ENCODE results near the gene TREM1. TPM values are rescaled to one million over a fixed set of nuclear protein-coding genes. Genes with fewer than 3 reads are reported as not detected.

TREM1 gene
- total RNA-seq, 1 donor from 2014 or later, result not detected

GRCh38 chr6:41266541-41266940, 19.9 kb downstream of the TREM1 start:
- H3K27me3 Mint-ChIP-seq (ENCODE audit: unreplicated experiment), result no peaks in the 10 kb centered on the region
- DNase-seq, result no peak
- no peaks in the 10 kb centered on the region for H3K9me3 Mint-ChIP-seq (ENCODE audit: unreplicated experiment)
- H3K27ac Mint-ChIP-seq (ENCODE audit: unreplicated experiment), result no peak overlapping the region
- no peaks in the 10 kb centered on the region for H3K36me3 Mint-ChIP-seq (ENCODE audit: unreplicated experiment)
- H3K4me3 Mint-ChIP-seq (ENCODE audit: unreplicated experiment), result no peak overlapping the region
- no peaks in the 10 kb centered on the region for H3K4me1 Mint-ChIP-seq (ENCODE audit: low read depth, unreplicated experiment)
- TF ChIP-seq, protein P1, sequence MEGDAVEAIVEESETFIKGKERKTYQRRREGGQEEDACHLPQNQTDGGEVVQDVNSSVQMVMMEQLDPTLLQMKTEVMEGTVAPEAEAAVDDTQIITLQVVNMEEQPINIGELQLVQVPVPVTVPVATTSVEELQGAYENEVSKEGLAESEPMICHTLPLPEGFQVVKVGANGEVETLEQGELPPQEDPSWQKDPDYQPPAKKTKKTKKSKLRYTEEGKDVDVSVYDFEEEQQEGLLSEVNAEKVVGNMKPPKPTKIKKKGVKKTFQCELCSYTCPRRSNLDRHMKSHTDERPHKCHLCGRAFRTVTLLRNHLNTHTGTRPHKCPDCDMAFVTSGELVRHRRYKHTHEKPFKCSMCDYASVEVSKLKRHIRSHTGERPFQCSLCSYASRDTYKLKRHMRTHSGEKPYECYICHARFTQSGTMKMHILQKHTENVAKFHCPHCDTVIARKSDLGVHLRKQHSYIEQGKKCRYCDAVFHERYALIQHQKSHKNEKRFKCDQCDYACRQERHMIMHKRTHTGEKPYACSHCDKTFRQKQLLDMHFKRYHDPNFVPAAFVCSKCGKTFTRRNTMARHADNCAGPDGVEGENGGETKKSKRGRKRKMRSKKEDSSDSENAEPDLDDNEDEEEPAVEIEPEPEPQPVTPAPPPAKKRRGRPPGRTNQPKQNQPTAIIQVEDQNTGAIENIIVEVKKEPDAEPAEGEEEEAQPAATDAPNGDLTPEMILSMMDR (IDR thresholded peaks at IDR 0.05; ENCODE audit: partially characterized antibody, unreplicated experiment), result no peak

DNA sequence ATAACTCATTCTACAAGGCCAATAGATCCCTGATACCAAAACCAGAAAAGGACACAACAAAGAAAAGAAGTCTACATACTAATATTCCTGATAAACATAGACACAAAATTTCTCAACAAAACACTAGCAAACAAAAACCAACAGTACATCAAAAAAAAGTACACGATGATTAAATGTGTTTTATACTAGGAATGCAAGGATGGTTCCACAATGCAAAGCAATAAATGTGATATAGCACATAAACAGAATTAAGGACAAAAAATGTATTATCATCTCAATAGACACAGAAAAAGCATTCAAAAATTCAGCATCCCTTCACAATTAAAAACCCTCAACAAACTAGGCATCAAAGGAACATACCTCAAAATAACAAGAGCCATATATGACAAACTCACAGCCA, 23.2 kb downstream of the TREM1 start:
- no peak overlapping the region for H3K27ac Mint-ChIP-seq (ENCODE audit: unreplicated experiment)
- TF ChIP-seq, protein P1 (IDR thresholded peaks at IDR 0.05; ENCODE audit: partially characterized antibody, unreplicated experiment), result no peak
- no peak for DNase-seq

GRCh38 chr6:41262401-41262800, 24.1 kb downstream of the TREM1 start:
- Mint-ChIP-seq H3K27me3 (ENCODE audit: unreplicated experiment) (no peaks in the 10 kb centered on the region), H3K4me1 (ENCODE audit: low read depth, unreplicated experiment) (no peaks in the 10 kb centered on the region), H3K27ac (ENCODE audit: unreplicated experiment) (no peak overlapping the region), H3K36me3 (ENCODE audit: unreplicated experiment) (peaks cover 19% of the 10 kb centered on the region), H3K9me3 (ENCODE audit: unreplicated experiment) (peaks cover 3% of the 10 kb centered on the region), H3K4me3 (ENCODE audit: unreplicated experiment) (no peak overlapping the region)
- no peak for DNase-seq
- TF ChIP-seq, protein P1 (IDR thresholded peaks at IDR 0.05; ENCODE audit: partially characterized antibody, unreplicated experiment), result no peak

More for the DNA sequence above, 23.2 kb downstream of the TREM1 start:
- Mint-ChIP-seq H3K9me3 (ENCODE audit: unreplicated experiment) (peaks cover 3% of the 10 kb centered on the region), H3K27me3 (ENCODE audit: unreplicated experiment) (no peaks in the 10 kb centered on the region), H3K36me3 (ENCODE audit: unreplicated experiment) (peaks cover 10% of the 10 kb centered on the region), H3K4me3 (ENCODE audit: unreplicated experiment) (no peak overlapping the region), H3K4me1 (ENCODE audit: low read depth, unreplicated experiment) (no peaks in the 10 kb centered on the region)

GRCh38 chr6:41258196-41258493, 28.3 kb downstream of the TREM1 start:
- H3K4me1 Mint-ChIP-seq (ENCODE audit: low read depth, unreplicated experiment), result no peaks in the 10 kb centered on the region
- TF ChIP-seq, protein P1 (IDR thresholded peaks at IDR 0.05; ENCODE audit: partially characterized antibody, unreplicated experiment), result no peak
- DNase-seq, result no peak
- H3K36me3 Mint-ChIP-seq (ENCODE audit: unreplicated experiment), result peaks cover 19% of the 10 kb centered on the region
- no peak overlapping the region for H3K27ac Mint-ChIP-seq (ENCODE audit: unreplicated experiment)
- peaks cover 3% of the 10 kb centered on the region for H3K9me3 Mint-ChIP-seq (ENCODE audit: unreplicated experiment)
- no peak overlapping the region for H3K4me3 Mint-ChIP-seq (ENCODE audit: unreplicated experiment)
- H3K27me3 Mint-ChIP-seq (ENCODE audit: unreplicated experiment), result no peaks in the 10 kb centered on the region

DNA sequence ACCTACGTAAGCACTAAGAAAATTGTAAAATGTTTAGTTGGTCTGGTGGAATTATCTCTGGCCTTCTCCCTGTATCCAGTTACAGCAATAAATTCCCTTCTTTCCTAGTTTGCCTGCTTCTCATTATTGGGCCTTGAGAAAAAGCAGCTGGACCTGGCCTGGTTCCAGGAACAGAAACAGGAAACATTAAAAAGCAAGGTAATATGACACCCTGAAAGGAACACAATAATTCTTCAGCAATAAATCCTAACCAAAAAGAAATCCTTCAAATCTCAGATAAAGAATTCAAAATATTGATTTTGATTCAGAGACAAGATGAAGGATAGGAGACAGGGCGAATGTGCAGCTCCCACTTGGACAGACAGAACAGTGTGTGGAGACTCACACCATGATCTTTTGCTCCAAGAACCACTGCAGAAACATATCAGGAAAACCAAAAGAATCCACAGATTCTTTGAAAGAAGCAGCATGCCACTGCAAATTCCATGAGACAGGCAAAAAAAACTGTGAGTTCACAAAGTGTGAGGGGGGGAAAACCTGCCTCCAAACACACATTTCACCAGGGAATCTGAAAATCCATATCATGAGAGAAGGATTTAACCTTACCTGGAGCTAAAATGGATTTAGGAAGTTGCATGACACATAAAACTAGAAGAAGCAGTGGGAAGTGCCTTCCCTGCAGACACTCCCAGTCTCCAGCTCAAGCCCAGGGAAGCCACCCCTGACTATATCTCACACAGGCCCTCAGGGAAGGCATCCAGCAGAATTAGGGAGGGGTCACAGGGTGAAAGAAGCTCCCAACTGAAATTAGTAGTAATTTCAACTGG, 28.9 kb downstream of the TREM1 start:
- TF ChIP-seq, protein P1 (IDR thresholded peaks at IDR 0.05; ENCODE audit: partially characterized antibody, unreplicated experiment), result no peak
- DNase-seq, result no peak
- Mint-ChIP-seq H3K4me3 (ENCODE audit: unreplicated experiment) (no peak overlapping the region), H3K4me1 (ENCODE audit: low read depth, unreplicated experiment) (no peaks in the 10 kb centered on the region), H3K27ac (ENCODE audit: unreplicated experiment) (no peak overlapping the region), H3K9me3 (ENCODE audit: unreplicated experiment) (peaks cover 3% of the 10 kb centered on the region), H3K36me3 (ENCODE audit: unreplicated experiment) (peaks cover 19% of the 10 kb centered on the region), H3K27me3 (ENCODE audit: unreplicated experiment) (no peaks in the 10 kb centered on the region)
